Natural killer cell (primary cell): Measurements from ENCODE around the gene FNDC10. TPM values are rescaled to one million over a fixed set of nuclear protein-coding genes. Genes with fewer than 3 reads are reported as not detected.

ENCODE experiments used
- ATAC-seq, 3 donors: fragments of 150-1000 bp in 2 of 3; fragments of 200-7000 bp in 1 of 3; cut with Tn5 transposase; 1 replicate in 1 of 3; 2 replicates in 2 of 3; pipeline ENCODE4 v1.10.0; 2021; ENCODE audit warnings: mild to moderate bottlenecking in 2 of 3, moderate library complexity in 2 of 3
- DNase-seq, 2 donors: peaks; one replicate each; pipeline versions ENCODE4 v3.0.0 to v3.0.0-alpha.2; 2013 to 2021; ENCODE audit warnings: mixed read lengths in 1 of 2
- H3K27ac ChIP-seq: one replicate; pipeline ENCODE4 v1.5.1; 2013; ENCODE audit warnings: mild to moderate bottlenecking, low read length
- H3K27me3 ChIP-seq: one replicate; pipeline ENCODE4 v1.6.1; 2013; ENCODE audit warnings: low read length; ENCODE audit not compliant: control insufficient read depth, insufficient read depth
- H3K36me3 ChIP-seq: one replicate; pipeline ENCODE4 v1.6.1; 2013; ENCODE audit warnings: low read length; ENCODE audit not compliant: control insufficient read depth, insufficient read depth
- H3K4me1 ChIP-seq: one replicate; pipeline ENCODE4 v1.6.1; 2013; ENCODE audit warnings: low read length; ENCODE audit not compliant: control insufficient read depth, insufficient read depth
- H3K4me3 ChIP-seq: one replicate; pipeline ENCODE4 v1.5.1; 2013; ENCODE audit warnings: low read length
- H3K9me3 ChIP-seq: one replicate; pipeline ENCODE4 v1.6.1; 2013; ENCODE audit warnings: low read length; ENCODE audit not compliant: control insufficient read depth, insufficient read depth
- H3K27ac Mint-ChIP-seq, 2 donors: one replicate each; pipeline ENCODE4 v1.8.0; 2022; ENCODE audit warnings: mild to moderate bottlenecking in 2 of 2, mixed read lengths in 2 of 2, moderate library complexity in 1 of 2
- H3K27me3 Mint-ChIP-seq, 2 donors: one replicate each; pipeline ENCODE4 v1.8.0; 2022; ENCODE audit warnings: low read depth in 2 of 2, mixed read lengths in 2 of 2
- H3K36me3 Mint-ChIP-seq: one replicate; pipeline ENCODE4 v1.8.0; 2022; ENCODE audit warnings: mixed read lengths
- H3K4me1 Mint-ChIP-seq, 2 donors: one replicate each; pipeline ENCODE4 v1.8.0; 2022; ENCODE audit warnings: mixed read lengths in 2 of 2
- H3K4me3 Mint-ChIP-seq: one replicate; pipeline ENCODE4 v1.8.0; 2022; ENCODE audit warnings: mild to moderate bottlenecking, moderate library complexity, mixed read lengths
- H3K9me3 Mint-ChIP-seq, 2 donors: one replicate each; pipeline ENCODE4 v1.8.0; 2022; ENCODE audit warnings: mixed read lengths in 2 of 2
- CTCF ChIP-seq: fragments of 200-600 bp; IDR thresholded peaks from one replicate; pipeline ENCODE4 v1.8.0; 2022; ENCODE audit warnings: antibody characterized with exemption
- WGBS: methylation state at CpG from one replicate; pipeline ENCODE4 v1.1.7; 2013; ENCODE audit warnings: missing lambda C conversion rate; ENCODE audit not compliant: insufficient coverage; 5-methylcytosine and 5-hydroxymethylcytosine counted together
- intact Hi-C: fragments of 100-400 bp; cut with micrococcal nuclease; formaldehyde crosslinking; loops from one replicate; pipeline ENCODE4 v1.14.2; 2022
- total RNA-seq, 4 donors: library from RNA; stranded (reverse); fragments of 120-200 nt in 1 of 4; gene quantifications; one replicate each; pipeline versions ENCODE4 v1.2.3 to v1.2.4, GENCODE V29; 2013 to 2022

Gene FNDC10
- total RNA-seq, 3 donors from 2014 or later (not counting 1 experiment from before 2014, with no cell fraction given): 2.8 to 3.2 (median 3.0) TPM

DNA sequence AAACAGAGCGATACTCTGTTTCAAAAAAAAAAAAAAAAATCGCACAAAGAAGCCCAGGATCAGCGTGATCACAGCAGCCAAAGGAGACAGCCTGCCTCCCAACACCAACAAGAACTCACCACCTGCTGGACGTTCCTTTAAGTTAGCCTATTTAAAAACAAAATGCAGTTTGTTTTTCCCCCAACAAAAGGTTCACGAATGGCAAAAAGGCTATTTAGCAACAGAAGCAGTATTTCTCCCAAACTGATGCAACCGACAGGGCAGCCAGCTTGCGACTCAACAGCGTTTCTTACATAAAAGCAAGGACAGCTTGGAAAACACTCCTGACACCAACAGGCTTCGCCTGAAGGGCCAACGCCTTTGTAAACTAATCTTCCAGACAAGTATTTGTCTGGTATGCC lies 32.0 kb downstream of the FNDC10 start:
- H3K4me1 ChIP-seq: peaks cover 38% of the 10 kb centered on the region
- no peak for ATAC-seq
- peak overlapping the region; percentile 13 for H3K4me3 Mint-ChIP-seq

DNA sequence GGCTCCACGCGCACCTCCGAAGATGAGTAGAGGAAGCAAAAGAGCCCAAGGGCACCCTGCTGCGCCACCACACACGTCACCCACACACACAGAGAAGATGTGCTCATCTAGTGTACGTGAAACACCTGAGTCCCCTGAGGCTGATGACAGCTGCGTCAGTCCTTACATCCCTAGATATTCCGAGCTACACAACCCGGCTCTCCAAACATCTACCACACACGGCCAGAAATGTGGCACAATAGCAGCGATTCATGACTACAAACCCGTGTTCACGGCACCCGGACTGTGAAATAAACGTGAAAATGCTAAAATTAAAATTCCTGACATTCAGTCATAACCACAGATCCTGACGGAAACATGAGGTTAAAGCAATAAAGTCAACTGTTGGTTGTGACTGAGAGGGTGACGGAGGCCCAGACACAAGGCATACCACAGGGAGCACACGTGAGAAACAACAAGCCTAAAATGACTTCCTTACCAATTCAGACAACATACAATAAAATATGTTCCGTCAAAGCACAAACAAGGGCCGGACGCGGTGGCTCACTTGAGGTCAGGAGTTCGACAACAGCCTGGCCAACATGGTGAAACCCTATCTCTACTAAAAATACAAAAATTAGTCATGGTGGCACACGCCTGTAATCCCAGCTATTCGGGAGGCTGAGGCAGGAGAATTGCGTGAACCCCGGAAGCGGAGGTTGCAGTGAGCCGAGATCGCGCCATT lies 32.6 kb downstream of the FNDC10 start:
- DNase-seq (no peak), ATAC-seq (peak in 1 of 3 donors; percentile 51)
- Histone ChIP-seq H3K4me1 (peaks cover 33% of the 10 kb centered on the region), H3K27ac (no peak overlapping the region), H3K9me3 (no peaks in the 10 kb centered on the region), H3K4me3 (no peak overlapping the region), H3K27me3 (no peaks in the 10 kb centered on the region), H3K36me3 (peaks cover 36% of the 10 kb centered on the region)
- Mint-ChIP-seq H3K4me3 (peak overlapping the region; percentile 31), H3K27ac (peak overlapping the region; percentile 71 to 80), H3K4me1 (peaks cover 34 to 35% of the 10 kb centered on the region in 2 donors), H3K9me3 (no peaks in the 10 kb centered on the region), H3K36me3 (no peaks in the 10 kb centered on the region), H3K27me3 (no peaks in the 10 kb centered on the region)
- TF ChIP-seq CTCF: no peak
- intact Hi-C loops: no loop called here
- 85% methylated on average over 31 of the region's 31 CpGs for WGBS

More for the DNA sequence above, 32.0 kb downstream of the FNDC10 start:
- Mint-ChIP-seq H3K36me3 (no peaks in the 10 kb centered on the region), H3K9me3 (no peaks in the 10 kb centered on the region), H3K4me1 (peaks cover 34 to 35% of the 10 kb centered on the region in 2 donors), H3K27ac (peak overlapping the region; percentile 71 to 80), H3K27me3 (no peaks in the 10 kb centered on the region)
- TF ChIP-seq CTCF: no peak
- intact Hi-C loops: no loop called here
- WGBS: 86% methylated on average over 10 of the region's 10 CpGs
- DNase-seq: no peak
- Histone ChIP-seq H3K27ac (no peak overlapping the region), H3K27me3 (no peaks in the 10 kb centered on the region), H3K4me3 (no peak overlapping the region), H3K36me3 (peaks cover 30% of the 10 kb centered on the region), H3K9me3 (no peaks in the 10 kb centered on the region)

DNA sequence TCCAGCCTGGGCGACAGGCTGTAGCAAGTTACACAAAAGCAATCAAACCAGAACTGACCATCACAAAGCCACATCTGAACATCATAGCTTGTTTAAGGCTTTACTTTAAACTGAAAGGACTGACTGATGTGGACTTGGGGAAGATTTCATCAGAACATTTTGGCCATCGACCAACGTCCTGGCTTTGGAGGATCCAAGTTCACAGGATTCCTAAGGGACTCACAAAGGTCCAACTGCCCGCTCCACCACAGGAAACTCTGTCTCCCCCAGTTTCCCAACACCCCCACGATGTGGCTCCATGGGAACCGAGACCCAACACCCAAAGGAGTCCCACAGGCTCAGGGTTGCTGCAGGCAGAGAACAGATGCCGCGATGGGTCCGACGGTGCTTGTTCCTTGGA lies 34.6 kb downstream of the FNDC10 start:
- no peak overlapping the region for H3K27ac ChIP-seq
- TF ChIP-seq CTCF: no peak
- Mint-ChIP-seq H3K27ac (peak overlapping the region in 1 of 2 donors; percentile 38), H3K36me3 (no peaks in the 10 kb centered on the region), H3K4me1 (peaks cover 29 to 36% of the 10 kb centered on the region in 2 donors), H3K27me3 (no peaks in the 10 kb centered on the region), H3K4me3 (no peak overlapping the region), H3K9me3 (no peaks in the 10 kb centered on the region)
- no peak overlapping the region for H3K4me3 ChIP-seq
- peaks cover 24% of the 10 kb centered on the region for H3K4me1 ChIP-seq
- WGBS: 95% methylated on average over 10 of the region's 10 CpGs
- H3K27me3 ChIP-seq: no peaks in the 10 kb centered on the region
- H3K9me3 ChIP-seq: no peaks in the 10 kb centered on the region
- intact Hi-C loops: no loop called here
- DNase-seq (no peak), ATAC-seq (no peak)
- H3K36me3 ChIP-seq: peaks cover 49% of the 10 kb centered on the region

DNA sequence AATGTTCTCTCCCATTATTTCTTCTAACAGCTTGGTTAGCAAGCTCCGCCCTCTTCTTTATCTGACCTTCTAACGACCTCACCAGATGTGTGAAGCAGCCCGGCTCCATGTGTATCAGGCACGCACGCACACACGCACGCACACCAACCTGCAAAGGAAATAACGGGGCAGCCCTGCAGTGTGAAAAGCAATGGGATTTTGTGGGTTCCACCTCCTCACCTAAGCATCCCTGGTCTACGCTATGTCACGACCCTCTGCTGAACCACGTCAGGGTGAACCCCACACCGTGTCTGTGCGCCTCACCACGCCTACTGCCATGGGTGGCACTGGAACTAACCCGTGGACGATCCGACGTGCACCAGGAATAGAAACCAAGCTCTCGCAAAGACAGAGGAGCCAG lies 35.7 kb downstream of the FNDC10 start:
- Mint-ChIP-seq H3K4me3 (no peak overlapping the region), H3K36me3 (no peaks in the 10 kb centered on the region), H3K27me3 (no peaks in the 10 kb centered on the region), H3K4me1 (peaks cover 22 to 28% of the 10 kb centered on the region in 2 donors), H3K27ac (peak overlapping the region; percentile 35 to 38), H3K9me3 (no peaks in the 10 kb centered on the region)
- no peak for TF ChIP-seq CTCF
- H3K36me3 ChIP-seq: peaks cover 44% of the 10 kb centered on the region
- H3K27ac ChIP-seq: no peak overlapping the region
- ATAC-seq (no peak), DNase-seq (no peak)
- H3K4me3 ChIP-seq: no peak overlapping the region
- intact Hi-C loops: no loop called here
- peaks cover 13% of the 10 kb centered on the region for H3K4me1 ChIP-seq
- WGBS: 94% methylated on average over 19 of the region's 19 CpGs
- no peaks in the 10 kb centered on the region for H3K27me3 ChIP-seq
- H3K9me3 ChIP-seq: no peaks in the 10 kb centered on the region
